AG04449 (cell line): Measurements from ENCODE around the gene EIF1.
A peak's percentile ranks its signal among the peaks of the same experiment; 100 is the strongest.
"Not testable (repeated sequence)": the region's sequence is repeated elsewhere in the genome, so short reads cannot be mapped to it uniquely, and the experiment has no call there.

Experiments
- CTCF ChIA-PET: fragments of 350-600 bp; formaldehyde crosslinking; extraction: SDS; loops from one replicate; lab custom pipeline; 2021; ENCODE audit warnings: antibody characterized with exemption; lab: Yijun Ruan, JAX
- POLR2A ChIA-PET: fragments of 400-600, 350-600 bp; formaldehyde crosslinking; extraction: SDS; loops from one replicate; lab custom pipeline; 2020; ENCODE audit warnings: antibody characterized with exemption, inconsistent platforms; lab: Yijun Ruan, JAX
- DNase-seq: peaks from one replicate; pipeline ENCODE4 v3.0.0-alpha.2; 2010; ENCODE audit warnings: low read depth, low spot score
- H3K4me3 ChIP-seq: 2 replicates; pipeline ENCODE4 v1.5.1; 2011; ENCODE audit warnings: low read depth, mild to moderate bottlenecking, control low read depth, low read length
- CTCF ChIP-seq: IDR thresholded peaks from one replicate; pipeline ENCODE4 v1.5.1; 2011; ENCODE audit warnings: mild to moderate bottlenecking, moderate library complexity, low read length, control low read depth, inconsistent platforms; ENCODE audit not compliant: insufficient read depth; ENCODE audit errors: missing control alignments

Gene EIF1

GRCh38 chr17:41695134-41695661, 6.5 kb downstream of the EIF1 start:
- H3K4me3 ChIP-seq: no peak overlapping the region
- no peak for DNase-seq
- TF ChIP-seq CTCF: no peak
- ChIA-PET POLR2A (no interaction called here), CTCF (interaction anchor here (0.7 to 6.9 kb wide), 23 partner anchors 9 to 176 kb away, joined by 3 to 114 read pairs (median 6); partner anchors contain the start of genes GAST, KRT14 and P3H4)

DNA sequence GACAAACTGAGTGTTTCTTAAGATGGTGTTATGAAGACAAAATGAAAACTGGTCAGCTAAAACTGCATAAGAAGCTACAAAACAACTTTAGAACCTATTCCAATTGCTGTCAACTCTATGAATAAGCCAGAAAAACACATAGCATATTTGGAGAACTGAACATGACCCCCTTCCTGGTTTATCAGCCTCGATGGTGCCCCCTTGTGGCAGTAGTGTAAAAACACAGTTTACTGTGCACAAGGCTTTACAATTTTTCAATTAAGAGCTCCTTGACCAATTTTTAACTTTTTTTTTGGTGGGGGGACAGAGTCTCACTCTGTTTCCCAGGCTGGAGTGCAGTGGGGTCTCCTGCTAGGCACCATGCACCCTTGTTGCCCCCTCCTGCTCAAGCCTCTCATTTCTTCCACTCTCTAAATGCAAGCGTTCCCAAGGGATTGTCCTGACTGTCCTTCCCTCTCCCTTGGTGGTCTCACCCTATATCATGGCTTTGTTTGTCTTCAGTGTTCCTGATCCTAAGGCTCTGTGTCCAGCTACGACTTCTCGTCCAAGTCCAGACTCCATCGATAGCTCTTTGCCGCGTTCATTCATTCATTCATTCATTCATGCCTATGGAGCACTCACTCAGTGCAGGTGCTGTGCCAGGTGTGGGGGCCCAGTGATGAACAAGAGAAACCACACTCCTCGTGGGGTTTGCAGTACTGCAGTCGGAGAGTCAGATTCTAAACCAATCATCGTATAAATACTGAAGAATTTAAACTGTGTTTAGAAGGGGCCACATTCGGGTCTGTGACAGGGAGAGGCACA, 7.5 kb downstream of the EIF1 start:
- TF ChIP-seq CTCF: peak; percentile 65
- ChIA-PET CTCF (interaction anchor here (0.5 to 6.9 kb wide), 37 partner anchors 10 to 1774 kb away, joined by 3 to 114 read pairs (median 4); partner anchors contain the start of genes GAST, HAP1, KRT14 and P3H4), POLR2A (interaction anchor here (1.0 kb wide), 1 partner anchor 12 kb away, joined by 5 read pairs; no protein-coding TSS in a partner anchor)
- H3K4me3 ChIP-seq: no peak overlapping the region
- no peak for DNase-seq

DNA sequence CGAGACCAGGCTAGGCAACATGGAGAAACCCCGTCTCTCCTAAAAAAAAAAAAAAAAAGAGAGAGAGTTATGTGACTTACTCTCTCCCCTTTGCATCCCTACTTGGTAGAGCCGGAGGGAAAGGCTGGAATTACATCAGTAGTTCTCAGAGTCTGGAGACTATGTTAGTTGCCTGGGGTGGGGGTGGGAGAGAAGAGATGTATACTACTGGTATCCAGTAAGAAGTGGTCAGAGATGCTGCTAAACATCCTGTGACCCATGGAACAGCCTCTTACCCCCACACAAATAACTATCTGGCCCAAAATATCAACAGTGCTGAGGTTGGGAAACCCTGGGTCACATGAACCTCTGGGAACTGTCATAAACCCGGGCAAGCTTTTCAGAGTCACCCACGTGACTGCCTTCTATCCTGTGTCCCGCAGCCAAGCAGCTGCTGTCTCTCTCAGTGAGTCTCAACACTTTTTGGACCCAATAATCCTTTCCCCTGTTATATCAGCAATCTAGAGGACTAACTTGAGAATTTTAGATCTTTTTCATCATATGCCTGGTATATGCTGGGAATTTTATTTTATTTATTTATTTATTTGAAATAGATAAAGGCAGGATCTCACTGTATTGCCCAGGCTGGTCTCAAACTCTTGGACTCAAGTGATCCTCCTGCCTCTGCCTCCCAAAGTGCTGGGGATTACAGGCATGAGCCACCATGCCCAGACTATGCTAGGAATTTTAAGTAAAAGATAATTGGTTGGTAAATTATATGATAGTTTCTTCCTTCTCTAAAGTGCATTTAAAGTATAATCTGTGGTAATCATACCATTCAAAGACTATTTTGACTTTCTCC, 8.7 kb downstream of the EIF1 start:
- ChIA-PET POLR2A (no interaction called here), CTCF (interaction anchor here (1.0 to 6.9 kb wide), 2 partner anchors 9 to 11 kb away, joined by 3 to 114 read pairs; partner anchors contain the start of gene GAST)
- DNase-seq: no peak
- no peak overlapping the region for H3K4me3 ChIP-seq
- TF ChIP-seq CTCF: no peak

- ChIA-PET POLR2A (interaction anchor here (1.4 kb wide), 1 partner anchor 13 kb away, joined by 4 read pairs; no protein-coding TSS in a partner anchor), CTCF (interaction anchor here (0.8 kb wide), 1 partner anchor 11 kb away, joined by 3 read pairs; no protein-coding TSS in a partner anchor)
- H3K4me3 ChIP-seq, DNase-seq: not testable (repeated sequence)
Observed at GRCh38 chr17:41700843-41701242, 12.2 kb downstream of the EIF1 start.

GRCh38 chr17:41702712-41703111, 14.0 kb downstream of the EIF1 start:
- TF ChIP-seq CTCF: no peak
- ChIA-PET POLR2A (interaction anchor here (1.6 kb wide), 1 partner anchor 14 kb away, joined by 4 read pairs; the partner anchor contains the start of gene EIF1), CTCF (no interaction called here)
- H3K4me3 ChIP-seq: no peak overlapping the region
- no peak for DNase-seq

DNA sequence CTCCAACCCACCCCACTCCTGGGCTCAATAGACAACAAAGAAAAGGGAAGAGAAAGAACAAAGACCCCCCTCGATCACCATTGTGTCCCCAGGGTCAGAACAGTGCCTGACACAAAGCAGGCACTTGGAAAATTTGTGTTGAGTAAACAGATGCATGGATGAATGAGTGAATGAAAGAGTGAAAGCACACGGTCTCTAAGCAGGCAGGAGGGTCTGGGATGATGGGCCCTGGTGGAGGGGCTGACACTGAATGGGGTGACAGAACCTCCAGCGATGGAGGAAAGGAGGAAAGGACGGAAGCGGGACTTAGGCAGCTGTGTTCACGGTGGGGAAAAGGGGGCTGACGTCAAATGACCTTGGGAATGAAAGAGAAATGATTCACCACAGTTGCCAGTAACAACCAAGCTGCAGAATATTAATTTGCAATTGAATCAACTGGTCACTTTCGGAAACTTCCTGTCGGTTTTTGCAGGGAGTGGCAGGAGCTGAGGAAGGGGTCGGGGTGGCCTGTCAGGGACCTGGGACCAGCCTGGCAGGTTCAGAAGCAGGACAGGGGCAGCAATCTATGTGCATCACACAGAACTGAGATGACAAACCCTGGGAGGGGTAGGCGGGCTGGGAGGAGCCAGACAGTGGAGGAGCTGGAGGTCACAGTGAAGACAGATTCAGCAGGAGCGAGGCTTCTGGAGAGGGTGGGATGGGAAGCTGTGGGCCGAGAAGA, 16.7 kb downstream of the EIF1 start:
- no peak overlapping the region for H3K4me3 ChIP-seq
- ChIA-PET POLR2A (interaction anchor here (1.2 kb wide), 1 partner anchor 17 kb away, joined by 5 read pairs; no protein-coding TSS in a partner anchor), CTCF (interaction anchor here (1.3 to 9.0 kb wide), 2 partner anchors 9 to 106 kb away, joined by 4 to 114 read pairs; partner anchors contain the start of gene P3H4)
- TF ChIP-seq CTCF: no peak
- no peak for DNase-seq
